Measurements from ENCODE around the gene ABCC3. TPM values are rescaled to one million over a fixed set of nuclear protein-coding genes. Genes with fewer than 3 reads are reported as not detected.

The ABCC3 gene
- total RNA-seq, 1 donor from 2014 or later = not detected

- Mint-ChIP-seq H3K4me1 (ENCODE audit: low read depth, unreplicated experiment) (peaks cover 20% of the 10 kb centered on the region), H3K4me3 (ENCODE audit: unreplicated experiment) (no peak overlapping the region), H3K36me3 (ENCODE audit: unreplicated experiment) (no peaks in the 10 kb centered on the region), H3K27me3 (ENCODE audit: unreplicated experiment) (peaks cover 4% of the 10 kb centered on the region), H3K9me3 (ENCODE audit: unreplicated experiment) (no peaks in the 10 kb centered on the region), H3K27ac (ENCODE audit: unreplicated experiment) (no peak overlapping the region)
- no peak for DNase-seq
- no peak for TF ChIP-seq CTCF (IDR thresholded peaks at IDR 0.05; ENCODE audit: partially characterized antibody, unreplicated experiment)
These were observed 16.4 kb upstream of the ABCC3 start for GRCh38 chr17:50618300-50618699.

- peaks cover 20% of the 10 kb centered on the region for H3K4me1 Mint-ChIP-seq (ENCODE audit: low read depth, unreplicated experiment)
- no peaks in the 10 kb centered on the region for H3K9me3 Mint-ChIP-seq (ENCODE audit: unreplicated experiment)
- peak overlapping the region; percentile 20 for H3K27ac Mint-ChIP-seq (ENCODE audit: unreplicated experiment)
- no peaks in the 10 kb centered on the region for H3K36me3 Mint-ChIP-seq (ENCODE audit: unreplicated experiment)
- TF ChIP-seq CTCF (IDR thresholded peaks at IDR 0.05; ENCODE audit: partially characterized antibody, unreplicated experiment) = no peak
- H3K4me3 Mint-ChIP-seq (ENCODE audit: unreplicated experiment) = no peak overlapping the region
- no peak for DNase-seq
- H3K27me3 Mint-ChIP-seq (ENCODE audit: unreplicated experiment) = peaks cover 4% of the 10 kb centered on the region
These were observed 15.7 kb upstream of the ABCC3 start for GRCh38 chr17:50618941-50619340.

GRCh38 chr17:50619489-50619888 is 15.2 kb upstream of the ABCC3 start:
- DNase-seq = no peak
- Mint-ChIP-seq H3K27ac (ENCODE audit: unreplicated experiment) (peak overlapping the region; percentile 20), H3K4me3 (ENCODE audit: unreplicated experiment) (no peak overlapping the region), H3K27me3 (ENCODE audit: unreplicated experiment) (peaks cover 4% of the 10 kb centered on the region), H3K36me3 (ENCODE audit: unreplicated experiment) (no peaks in the 10 kb centered on the region), H3K4me1 (ENCODE audit: low read depth, unreplicated experiment) (peaks cover 16% of the 10 kb centered on the region), H3K9me3 (ENCODE audit: unreplicated experiment) (no peaks in the 10 kb centered on the region)
- no peak for TF ChIP-seq CTCF (IDR thresholded peaks at IDR 0.05; ENCODE audit: partially characterized antibody, unreplicated experiment)

GRCh38 chr17:50620237-50620636 is 14.4 kb upstream of the ABCC3 start:
- H3K4me3 Mint-ChIP-seq (ENCODE audit: unreplicated experiment) = no peak overlapping the region
- H3K27me3 Mint-ChIP-seq (ENCODE audit: unreplicated experiment) = peaks cover 7% of the 10 kb centered on the region
- H3K36me3 Mint-ChIP-seq (ENCODE audit: unreplicated experiment) = no peaks in the 10 kb centered on the region
- H3K4me1 Mint-ChIP-seq (ENCODE audit: low read depth, unreplicated experiment) = peaks cover 17% of the 10 kb centered on the region
- peaks cover 3% of the 10 kb centered on the region for H3K9me3 Mint-ChIP-seq (ENCODE audit: unreplicated experiment)
- no peak for DNase-seq
- H3K27ac Mint-ChIP-seq (ENCODE audit: unreplicated experiment) = no peak overlapping the region
- TF ChIP-seq CTCF (IDR thresholded peaks at IDR 0.05; ENCODE audit: partially characterized antibody, unreplicated experiment) = no peak

- H3K27ac Mint-ChIP-seq (ENCODE audit: unreplicated experiment) = no peak overlapping the region
- H3K4me3 Mint-ChIP-seq (ENCODE audit: unreplicated experiment) = no peak overlapping the region
- peaks cover 7% of the 10 kb centered on the region for H3K27me3 Mint-ChIP-seq (ENCODE audit: unreplicated experiment)
- no peaks in the 10 kb centered on the region for H3K36me3 Mint-ChIP-seq (ENCODE audit: unreplicated experiment)
- H3K4me1 Mint-ChIP-seq (ENCODE audit: low read depth, unreplicated experiment) = peaks cover 20% of the 10 kb centered on the region
- peak; percentile 49 for DNase-seq
- TF ChIP-seq CTCF (IDR thresholded peaks at IDR 0.05; ENCODE audit: partially characterized antibody, unreplicated experiment) = peak; percentile 40
- peaks cover 6% of the 10 kb centered on the region for H3K9me3 Mint-ChIP-seq (ENCODE audit: unreplicated experiment)
These were observed 13.8 kb upstream of the ABCC3 start for GRCh38 chr17:50620858-50621257.
